Measurements from ENCODE around the gene ANXA6.

ANXA6 gene

GRCh38 chr5:151126199-151126645 lies 31.4 kb downstream of the ANXA6 start:
- peak; percentile 88 for DNase-seq

GRCh38 chr5:151125421-151125820 lies 32.2 kb downstream of the ANXA6 start:
- DNase-seq, result no peak

GRCh38 chr5:151123897-151124751 lies 33.5 kb downstream of the ANXA6 start:
- DNase-seq, result no peak

- DNase-seq, result no peak
These were observed 34.8 kb downstream of the ANXA6 start for GRCh38 chr5:151122828-151123227.

GRCh38 chr5:151121665-151122064 lies 35.9 kb downstream of the ANXA6 start:
- no peak for DNase-seq

- DNase-seq, result no peak
These were observed 36.5 kb downstream of the ANXA6 start for GRCh38 chr5:151121095-151121494.

GRCh38 chr5:151118913-151119575 lies 38.5 kb downstream of the ANXA6 start:
- DNase-seq, result no peak

GRCh38 chr5:151115272-151115905 lies 42.2 kb downstream of the ANXA6 start:
- peak; percentile 89 for DNase-seq

GRCh38 chr5:151113651-151114050 lies 43.9 kb downstream of the ANXA6 start:
- no peak for DNase-seq

GRCh38 chr5:151110992-151111391 lies 46.6 kb downstream of the ANXA6 start:
- no peak for DNase-seq

GRCh38 chr5:151110122-151110681 lies 47.4 kb downstream of the ANXA6 start:
- DNase-seq, result no peak

- DNase-seq, result no peak
These were observed 49.0 kb downstream of the ANXA6 start for GRCh38 chr5:151108566-151108965.

- no peak for DNase-seq
These were observed 49.6 kb downstream of the ANXA6 start for GRCh38 chr5:151107738-151108520.

- DNase-seq, result no peak
These were observed 50.5 kb downstream of the ANXA6 start for GRCh38 chr5:151107084-151107483.

- DNase-seq, result no peak
These were observed 51.1 kb downstream of the ANXA6 start for GRCh38 chr5:151106509-151106908.

- DNase-seq, result no peak
These were observed 51.5 kb downstream of the ANXA6 start for GRCh38 chr5:151106043-151106442.

- DNase-seq, result no peak
These were observed 52.0 kb downstream of the ANXA6 start for GRCh38 chr5:151105561-151105960.

- no peak for DNase-seq
These were observed 52.8 kb downstream of the ANXA6 start for GRCh38 chr5:151104795-151105194.

- DNase-seq, result no peak
These were observed 55.8 kb downstream of the ANXA6 start for GRCh38 chr5:151101746-151102145.

GRCh38 chr5:151101151-151101550 lies 56.4 kb downstream of the ANXA6 start:
- DNase-seq, result no peak

GRCh38 chr5:151100681-151101080 lies 56.9 kb downstream of the ANXA6 start:
- DNase-seq, result no peak

- DNase-seq, result no peak
These were observed 58.8 kb downstream of the ANXA6 start for GRCh38 chr5:151098768-151099121.

Data from islet precursor cell (in vitro differentiated cells).